H1 (cell line): ENCODE measurements around the gene SHISA9. TPM values are rescaled to one million over a fixed set of nuclear protein-coding genes. Genes with fewer than 3 reads are reported as not detected.

Source experiments
- CTCF ChIA-PET: fragments of 300-600 bp; sonication (Branson Sonifier 250); formaldehyde crosslinking; loops from one replicate; lab custom pipeline; 2021; ENCODE audit not compliant: partially characterized antibody; lab: Charles Lee
- POLR2A ChIA-PET: fragments of 300-600 bp; sonication (Branson Sonifier 250); formaldehyde crosslinking; loops from one replicate; lab custom pipeline; 2021; ENCODE audit warnings: inconsistent platforms; ENCODE audit not compliant: partially characterized antibody; lab: Charles Lee
- DNase-seq, 2 experiments: peaks; one replicate each; pipeline versions ENCODE4 v3.0.0 to v3.0.0-alpha.2; 2010 to 2022; ENCODE audit warnings: low spot score in 2 of 2, low read depth in 1 of 2, mixed read lengths in 1 of 2
- FAIRE-seq: peaks from 2 replicates; lab custom pipeline; 2011; peaks lifted over from hg19 to GRCh38; lab: Jason Lieb, UNC
- H2AFZ ChIP-seq: 2 replicates; pipeline ENCODE4 v1.8.1; 2012; ENCODE audit warnings: low read length, inconsistent platforms
- H2AK5ac ChIP-seq: 2 replicates; pipeline ENCODE4 v1.6.1; 2013; ENCODE audit warnings: low read depth, low read length
- H2BK120ac ChIP-seq: replicated peaks from 2 replicates; pipeline ENCODE3; 2013; ENCODE audit warnings: low read depth, low read length, inconsistent platforms
- H2BK12ac ChIP-seq: 2 replicates; pipeline ENCODE4 v1.6.1; 2013; ENCODE audit warnings: low read depth, low read length
- H2BK15ac ChIP-seq: 2 replicates; pipeline ENCODE4 v1.6.1; 2013; ENCODE audit warnings: low read length
- H2BK20ac ChIP-seq: 2 replicates; pipeline ENCODE4 v1.6.1; 2013; ENCODE audit warnings: low read length
- H2BK5ac ChIP-seq: 2 replicates; pipeline ENCODE4 v1.6.1; 2013; ENCODE audit warnings: low read depth, low read length
- H3K14ac ChIP-seq: 2 replicates; pipeline ENCODE4 v1.6.1; 2013; ENCODE audit warnings: inconsistent platforms; ENCODE audit not compliant: insufficient read length
- H3K18ac ChIP-seq: 2 replicates; pipeline ENCODE4 v1.6.1; 2013; ENCODE audit warnings: low read length; ENCODE audit errors: extremely low read depth
- H3K23ac ChIP-seq: 2 replicates; pipeline ENCODE4 v1.6.1; 2013; ENCODE audit warnings: inconsistent platforms; ENCODE audit not compliant: insufficient read length
- H3K23me2 ChIP-seq: 2 replicates; pipeline ENCODE4 v1.6.1; 2013; ENCODE audit warnings: low read depth, low read length
- H3K27ac ChIP-seq: 2 replicates; pipeline ENCODE4 v1.6.1; 2011; ENCODE audit warnings: low read depth, low read length, inconsistent platforms
- H3K27me3 ChIP-seq, 4 experiments: replicated peaks in 1 of 4; 1 replicate in 1 of 4; 2 replicates in 3 of 4; pipeline versions ENCODE4 v1.6.1 to v1.8.1; 2011 to 2013; ENCODE audit warnings: low read length in 3 of 4, mild to moderate bottlenecking in 3 of 4, inconsistent platforms in 2 of 4, mixed read lengths in 2 of 4, moderate library complexity in 1 of 4; ENCODE audit not compliant: control insufficient read depth in 3 of 4, insufficient read depth in 3 of 4; ENCODE audit errors: extremely low read depth in 1 of 4
- H3K36me3 ChIP-seq, 4 experiments: 2 replicates each; pipeline versions ENCODE4 v1.6.1 to v1.8.1; 2011 to 2013; ENCODE audit warnings: mild to moderate bottlenecking in 4 of 4, low read length in 3 of 4, moderate library complexity in 2 of 4, control low read depth in 1 of 4, inconsistent platforms in 1 of 4; ENCODE audit not compliant: insufficient read depth in 4 of 4, control insufficient read depth in 2 of 4
- H3K4ac ChIP-seq: replicated peaks from 2 replicates; pipeline ENCODE3; 2013; ENCODE audit warnings: low read length, low read depth, mixed read lengths, inconsistent platforms; ENCODE audit not compliant: insufficient read length
- H3K4me1 ChIP-seq, 4 experiments: replicated peaks in 1 of 4; 1 replicate in 1 of 4; 2 replicates in 3 of 4; pipeline versions ENCODE4 v1.6.1 to v1.8.1; 2011 to 2013; ENCODE audit warnings: low read length in 3 of 4, inconsistent platforms in 2 of 4, mixed read lengths in 1 of 4; ENCODE audit not compliant: insufficient read depth in 4 of 4, control insufficient read depth in 3 of 4
- H3K4me2 ChIP-seq, 2 experiments: 2 replicates each; pipeline versions ENCODE4 v1.6.1 to v1.8.1; 2011 to 2013; ENCODE audit warnings: low read depth in 2 of 2, low read length in 2 of 2, control low read depth in 1 of 2, inconsistent platforms in 1 of 2, mild to moderate bottlenecking in 1 of 2; ENCODE audit not compliant: insufficient read depth in 1 of 2
- H3K4me3 ChIP-seq, 4 experiments: fragments of 200-600, 300-600 bp in 1 of 4; sonication (generic), shearing (Covaris generic), sonication (Bioruptor Twin) in 1 of 4; 2 replicates each; pipeline versions ENCODE4 v1.5.1 to v1.8.1; 2011 to 2016; ENCODE audit warnings: low read length in 4 of 4, low read depth in 3 of 4, control low read depth in 2 of 4, inconsistent platforms in 2 of 4, mild to moderate bottlenecking in 2 of 4, mixed read lengths in 1 of 4, moderate library complexity in 1 of 4; ENCODE audit not compliant: insufficient read depth in 2 of 4; ENCODE audit errors: extremely low read depth in 1 of 4
- H3K56ac ChIP-seq: replicated peaks from 2 replicates; pipeline ENCODE3; 2013; ENCODE audit warnings: low read depth, mild to moderate bottlenecking, mixed read lengths, low read length, inconsistent platforms; ENCODE audit not compliant: insufficient read length
- H3K79me1 ChIP-seq: 2 replicates; pipeline ENCODE4 v1.6.1; 2013; ENCODE audit warnings: low read depth, low read length, control low read depth
- H3K79me2 ChIP-seq, 2 experiments: 2 replicates each; pipeline versions ENCODE4 v1.6.1 to v1.8.1; 2012 to 2013; ENCODE audit warnings: low read length in 2 of 2, mild to moderate bottlenecking in 2 of 2, inconsistent platforms in 1 of 2; ENCODE audit not compliant: insufficient read depth in 2 of 2, control insufficient read depth in 1 of 2
- H3K9ac ChIP-seq, 4 experiments: replicated peaks in 1 of 4; 1 replicate in 1 of 4; 2 replicates in 3 of 4; pipeline versions ENCODE4 v1.6.1 to v1.8.1; 2011 to 2013; ENCODE audit warnings: low read depth in 3 of 4, low read length in 3 of 4, control low read depth in 2 of 4, mild to moderate bottlenecking in 2 of 4, moderate library complexity in 2 of 4, inconsistent platforms in 1 of 4; ENCODE audit errors: extremely low read depth in 1 of 4
- H3K9me3 ChIP-seq, 2 experiments: 2 replicates each; pipeline versions ENCODE4 v1.6.1 to v1.8.1; 2012 to 2013; ENCODE audit warnings: mild to moderate bottlenecking in 2 of 2, moderate library complexity in 2 of 2, control low read depth in 1 of 2, inconsistent platforms in 1 of 2, low read depth in 1 of 2, low read length in 1 of 2, mixed read lengths in 1 of 2; ENCODE audit not compliant: insufficient read depth in 2 of 2
- H4K20me1 ChIP-seq, 2 experiments: replicated peaks in 1 of 2; 2 replicates each; pipeline versions ENCODE3 to v1.8.1; 2011 to 2013; ENCODE audit warnings: inconsistent platforms in 2 of 2, low read length in 2 of 2, mild to moderate bottlenecking in 1 of 2; ENCODE audit not compliant: insufficient read depth in 2 of 2, control insufficient read depth in 1 of 2
- H4K5ac ChIP-seq: 2 replicates; pipeline ENCODE4 v1.6.1; 2013; ENCODE audit warnings: low read length, low read depth, mixed read lengths, inconsistent platforms; ENCODE audit not compliant: insufficient read length
- H4K8ac ChIP-seq: 2 replicates; pipeline ENCODE4 v1.8.0; 2013; ENCODE audit warnings: mild to moderate bottlenecking, moderate library complexity, low read length, inconsistent platforms; ENCODE audit not compliant: insufficient read depth; ENCODE audit errors: extremely low read depth
- H4K91ac ChIP-seq: replicated peaks from 2 replicates; pipeline ENCODE3; 2013; ENCODE audit warnings: low read length, mixed read lengths, inconsistent platforms; ENCODE audit not compliant: insufficient read length
- RAD21 ChIP-seq, 2 experiments: IDR thresholded peaks in 1 of 2; conservative IDR thresholded peaks in 1 of 2; 2 replicates each; pipeline ENCODE4 v1.6.1; 2011; ENCODE audit warnings: low read depth in 2 of 2, low read length in 2 of 2, improper control_type of control experiment in 1 of 2, inconsistent platforms in 1 of 2, mild to moderate bottlenecking in 1 of 2, moderate library complexity in 1 of 2
- SIX5 ChIP-seq: IDR thresholded peaks from 2 replicates; pipeline ENCODE4 v1.6.1; 2011; ENCODE audit warnings: mild to moderate bottlenecking, low read depth, low read length
- SP2 ChIP-seq: IDR thresholded peaks from 2 replicates; pipeline ENCODE4 v1.6.1; 2012; ENCODE audit warnings: mild to moderate bottlenecking, low read length, inconsistent platforms
- WGBS, 2 experiments: shearing (Covaris generic) in 1 of 2; methylation state at CpG; one replicate each; pipeline versions ENCODE4 v1.1.6 to v1.1.7; 2013 to 2015; ENCODE audit warnings: low lambda C conversion rate in 2 of 2, mixed read lengths in 2 of 2, inconsistent platforms in 1 of 2, low coverage in 1 of 2, missing lambda C conversion rate in 1 of 2; ENCODE audit not compliant: insufficient replicate concordance in 2 of 2, insufficient coverage in 1 of 2, insufficient read length in 1 of 2; ENCODE audit errors: extremely low coverage in 1 of 2, missing lambda C conversion rate in 1 of 2; 5-methylcytosine and 5-hydroxymethylcytosine counted together
- polyA plus RNA-seq, 7 experiments: library from polyadenylated mRNA; depleted of rRNA in 3 of 7; stranded (reverse) in 5 of 7; unstranded in 2 of 7; fragments of >200 nt in 5 of 7; fragments of 200-250 nt in 2 of 7; gene quantifications; 1 replicate in 5 of 7; 2 replicates in 1 of 7; 4 replicates in 1 of 7; pipeline versions ENCODE4 v1.2.1 to v1.2.3, GENCODE V29; 2011 to 2013; ENCODE audit warnings: missing spikeins in 2 of 7, mixed read lengths in 2 of 7
- total RNA-seq: library from RNA; stranded (reverse); fragmentation: NEBNext Ultra II Directional; extraction: Animal tissue kit (Norgen Biotek cat#: 25700); gene quantifications from 2 replicates; pipeline ENCODE4 v1.2.1, GENCODE V29; 2021
- TF ChIP-seq, protein P1 (sequence below): IDR thresholded peaks from 2 replicates; pipeline ENCODE4 v1.6.1; 2012; ENCODE audit warnings: inconsistent platforms

SHISA9 gene
- total and polyA plus RNA-seq, 2 of the 8 experiments (the other 6 are each of a cell fraction or from before 2014, with no cell fraction given) = 25.6 to 39.8 TPM

DNA sequence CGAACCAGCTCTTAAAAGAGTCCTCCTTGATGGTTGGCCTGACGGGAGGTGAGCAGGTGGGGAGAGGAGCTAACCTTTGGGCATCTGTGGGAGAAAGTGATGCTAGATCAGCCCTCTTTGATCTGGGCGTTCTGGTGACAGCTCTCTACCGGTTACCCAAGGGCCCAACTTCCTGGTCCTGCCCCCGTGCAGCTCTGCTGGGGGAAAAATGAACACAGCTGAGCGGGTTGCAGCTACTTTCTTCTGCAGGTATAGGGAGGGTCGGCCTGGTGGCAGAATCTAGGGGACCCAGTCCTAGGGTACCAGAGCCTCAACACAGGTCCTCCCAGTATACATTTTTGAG lies 2.9 kb downstream of the SHISA9 start:
- H3K4ac ChIP-seq = peak overlapping the region; percentile 30
- peak overlapping the region; percentile 75 to 95 for H3K4me2 ChIP-seq
- no peak overlapping the region for H2BK120ac ChIP-seq
- H2BK12ac ChIP-seq = no peak overlapping the region
- no peak overlapping the region for H2AFZ ChIP-seq
- H3K9ac ChIP-seq = peak overlapping the region in 1 of 4 experiments; percentile 18; a peak in 1 of 7 replicates
- H3K9me3 ChIP-seq = no peaks in the 10 kb centered on the region
- H3K56ac ChIP-seq = no peak overlapping the region
- peaks cover 8 to 16% (median 9%) of the 10 kb centered on the region in 4 experiments for H3K4me1 ChIP-seq
- peaks cover 4 to 14% (median 8%) of the 10 kb centered on the region in 4 experiments; a peak in 7 of 8 replicates for H3K36me3 ChIP-seq
- H4K5ac ChIP-seq = no peak overlapping the region
- H3K79me1 ChIP-seq = peaks cover 8% of the 10 kb centered on the region; the same call in 1 of the 2 replicates
- no peak overlapping the region for H2BK5ac ChIP-seq
- 35% methylated on average over 7 of the region's 7 CpGs; no CpG with 5 or more reads in 1 of the 2 experiments for whole genome bisulfite sequencing, 2 experiments
- no peak overlapping the region for H2AK5ac ChIP-seq
- TF ChIP-seq SIX5 (no peak), RAD21 (IDR thresholded peaks at IDR 0.05 in 1 of 2, conservative IDR thresholded peaks at IDR 0.05 in 1 of 2; ENCODE audit: low read depth in 2 of 2, low read length in 2 of 2) (no peak), SP2 (no peak)
- TF ChIP-seq, protein P1, sequence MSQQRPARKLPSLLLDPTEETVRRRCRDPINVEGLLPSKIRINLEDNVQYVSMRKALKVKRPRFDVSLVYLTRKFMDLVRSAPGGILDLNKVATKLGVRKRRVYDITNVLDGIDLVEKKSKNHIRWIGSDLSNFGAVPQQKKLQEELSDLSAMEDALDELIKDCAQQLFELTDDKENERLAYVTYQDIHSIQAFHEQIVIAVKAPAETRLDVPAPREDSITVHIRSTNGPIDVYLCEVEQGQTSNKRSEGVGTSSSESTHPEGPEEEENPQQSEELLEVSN = no peak
- CTCF ChIA-PET = interaction anchor here (1.0 to 1.7 kb wide), 8 partner anchors 9 to 962 kb away, joined by 3 to 5 read pairs (median 3); no protein-coding TSS in a partner anchor
- no peak overlapping the region for H4K8ac ChIP-seq
- H3K14ac ChIP-seq = no peak overlapping the region
- DNase-seq (no peak), FAIRE-seq (no peak)
- H3K18ac ChIP-seq = no peak overlapping the region
- no peak overlapping the region for H2BK15ac ChIP-seq
- peaks cover 14 to 21% of the 10 kb centered on the region in 2 experiments for H4K20me1 ChIP-seq
- peaks cover 22% of the 10 kb centered on the region for H3K23me2 ChIP-seq
- H3K27me3 ChIP-seq = peaks cover 0 to 2% (median 0%) of the 10 kb centered on the region in 4 experiments; a peak in 3 of 7 replicates
- H4K91ac ChIP-seq = no peak overlapping the region
- no peak overlapping the region for H3K23ac ChIP-seq
- peak overlapping the region; percentile 82 to 97 (median 94) for H3K4me3 ChIP-seq
- H3K27ac ChIP-seq = no peak overlapping the region
- peaks cover 0 to 69% of the 10 kb centered on the region in 2 experiments; a peak in 3 of 4 replicates for H3K79me2 ChIP-seq
- H2BK20ac ChIP-seq = no peak overlapping the region
- POLR2A ChIA-PET = interaction anchor here (1.1 to 3.3 kb wide), 3 partner anchors 13 to 447 kb away, joined by 5 to 10 read pairs (median 7); no protein-coding TSS in a partner anchor
